Stimulated activated CD4-positive, alpha-beta T cell treated with anti-CD3 and anti-CD28 coated beads, Interleukin-1b, Interleukin-23, amount 100 ng/mL, for 1 hour (primary cell): ENCODE data around the gene SAP30L.

Experiments
- DNase-seq, 2 donors: peaks; one replicate each; pipeline ENCODE4 v3.0.0-alpha.2; 2020; ENCODE audit warnings: low read depth in 2 of 2

SAP30L gene

DNA sequence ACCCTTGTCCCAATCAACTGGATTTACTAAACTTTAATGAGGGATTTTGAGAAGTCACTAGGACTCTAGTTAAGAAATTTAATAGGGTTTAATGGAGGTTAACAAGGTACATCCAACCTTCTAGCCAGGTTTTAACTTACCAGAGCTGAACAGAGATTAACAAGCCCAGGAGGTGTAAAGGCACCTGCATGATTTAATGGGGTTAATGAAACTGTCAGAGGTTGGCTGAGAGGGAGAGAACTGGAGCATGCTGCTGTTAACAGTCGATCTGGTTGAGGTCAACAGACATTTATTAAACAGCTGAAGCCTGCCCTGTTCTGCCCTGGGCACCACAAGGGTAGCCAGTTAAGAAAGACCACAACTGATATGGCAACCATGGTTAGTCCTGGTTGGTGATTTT, 18.6 kb downstream of the SAP30L start:
- no peak for DNase-seq

DNA sequence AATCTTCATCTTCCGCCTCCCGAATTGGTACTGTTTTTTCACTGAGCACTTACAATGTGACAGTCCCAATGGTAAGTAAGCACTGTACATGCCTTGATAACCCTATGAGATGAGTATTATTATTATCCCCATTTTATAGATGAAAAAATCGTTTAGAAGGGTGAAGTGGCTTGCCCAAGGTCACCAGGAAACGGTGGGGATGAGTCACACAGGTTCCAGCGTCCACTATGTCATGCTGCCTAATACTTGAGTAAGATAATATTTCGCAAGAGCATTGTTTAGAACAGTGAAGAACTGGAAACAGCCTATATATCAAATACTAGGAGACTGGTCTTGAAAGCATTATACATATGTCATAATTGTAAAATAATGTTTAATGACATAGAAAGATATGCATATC, 19.4 kb downstream of the SAP30L start:
- DNase-seq, result no peak

DNA sequence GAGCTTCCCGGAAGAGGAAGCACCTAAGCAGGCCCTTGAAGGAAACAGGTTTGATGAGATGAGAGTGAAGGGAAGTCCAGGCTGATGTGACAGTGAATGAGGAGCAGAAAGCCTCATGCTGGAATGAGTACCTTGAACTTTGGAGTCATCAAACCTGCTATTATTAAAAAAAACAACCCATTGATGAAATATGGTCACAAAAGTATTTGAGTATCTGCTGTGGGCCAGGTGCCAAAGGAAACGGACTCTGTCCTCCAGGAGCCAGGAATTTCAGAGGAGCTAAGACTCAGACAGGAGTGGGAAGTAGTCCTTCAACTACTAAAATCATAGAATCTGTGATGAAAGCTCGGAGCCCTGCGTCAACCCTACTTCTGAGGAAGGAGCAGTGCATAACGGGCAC, 20.4 kb downstream of the SAP30L start:
- no peak for DNase-seq

DNA sequence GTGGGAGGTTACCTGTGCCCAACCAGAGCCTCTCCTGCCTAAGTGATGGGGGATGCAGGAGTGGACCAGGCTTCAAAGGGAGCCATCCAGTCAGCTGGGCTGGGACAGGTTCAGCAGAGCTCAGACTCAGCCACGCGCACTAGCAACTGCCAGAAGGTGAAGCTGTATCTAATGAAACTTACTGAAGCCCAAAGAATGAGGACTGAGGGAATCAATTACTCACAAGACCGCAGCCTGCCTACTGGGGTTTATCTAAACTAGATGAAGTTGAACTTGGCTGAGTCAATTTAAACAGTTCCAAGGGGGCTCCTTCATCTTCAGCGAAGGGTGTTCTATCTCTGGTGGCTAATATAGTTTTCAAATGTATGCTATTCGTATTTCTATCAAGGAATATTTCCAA, 20.9 kb downstream of the SAP30L start:
- no peak for DNase-seq

DNA sequence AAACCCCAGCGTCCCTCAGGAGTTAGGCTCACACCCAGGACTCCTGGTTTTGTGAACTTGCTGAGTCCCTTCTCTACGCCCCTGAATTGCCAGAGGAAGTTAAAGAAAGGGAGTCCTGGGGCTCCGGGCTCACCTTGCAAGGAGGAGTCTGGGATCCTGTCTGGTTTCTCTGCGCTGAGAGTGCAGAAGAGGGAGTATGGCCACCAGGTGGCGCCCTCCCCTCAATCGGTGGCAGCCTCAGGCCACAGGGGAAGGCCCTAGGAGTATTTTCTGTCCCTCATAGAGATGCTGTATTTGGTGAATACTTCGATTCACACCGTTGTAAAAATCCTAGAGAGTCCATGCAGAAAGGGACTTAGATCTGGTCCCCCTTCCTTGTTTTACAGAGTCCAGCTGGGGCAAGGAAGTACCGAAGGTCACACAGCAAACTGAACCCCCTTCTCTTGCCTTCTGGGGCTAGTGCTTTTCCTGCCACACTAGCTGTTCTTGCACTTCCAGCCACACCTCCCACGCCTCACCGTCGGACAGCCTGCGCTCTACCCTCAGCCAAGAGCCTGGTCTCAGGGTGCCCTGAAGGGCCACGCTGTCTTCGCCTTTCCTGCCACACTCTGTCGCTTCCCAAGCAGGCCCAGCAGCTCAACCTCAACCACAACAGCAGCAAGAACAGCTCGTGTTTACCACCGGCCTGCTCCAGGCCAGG, 22.0 kb downstream of the SAP30L start:
- DNase-seq, result peak; percentile 32 to 74

DNA sequence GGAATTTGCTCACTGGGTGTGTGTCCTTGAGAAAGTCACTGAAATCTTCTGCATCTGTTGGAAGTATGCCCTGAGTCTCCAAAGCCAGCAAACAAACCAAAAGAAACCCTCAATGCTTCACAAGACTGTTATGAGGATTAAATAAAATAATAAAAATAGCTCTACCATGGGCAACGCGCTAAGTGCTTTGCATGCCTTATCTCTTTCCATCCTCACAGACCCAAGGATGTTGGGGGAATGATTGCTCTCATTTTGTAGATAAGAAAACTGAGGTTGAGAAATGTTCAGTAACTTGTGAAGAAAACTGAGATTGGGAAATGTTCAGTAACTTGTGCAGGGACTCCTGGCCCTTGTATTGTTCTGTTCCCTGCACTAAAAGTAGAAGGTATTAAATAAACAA, 24.3 kb downstream of the SAP30L start:
- DNase-seq, result no peak

DNA sequence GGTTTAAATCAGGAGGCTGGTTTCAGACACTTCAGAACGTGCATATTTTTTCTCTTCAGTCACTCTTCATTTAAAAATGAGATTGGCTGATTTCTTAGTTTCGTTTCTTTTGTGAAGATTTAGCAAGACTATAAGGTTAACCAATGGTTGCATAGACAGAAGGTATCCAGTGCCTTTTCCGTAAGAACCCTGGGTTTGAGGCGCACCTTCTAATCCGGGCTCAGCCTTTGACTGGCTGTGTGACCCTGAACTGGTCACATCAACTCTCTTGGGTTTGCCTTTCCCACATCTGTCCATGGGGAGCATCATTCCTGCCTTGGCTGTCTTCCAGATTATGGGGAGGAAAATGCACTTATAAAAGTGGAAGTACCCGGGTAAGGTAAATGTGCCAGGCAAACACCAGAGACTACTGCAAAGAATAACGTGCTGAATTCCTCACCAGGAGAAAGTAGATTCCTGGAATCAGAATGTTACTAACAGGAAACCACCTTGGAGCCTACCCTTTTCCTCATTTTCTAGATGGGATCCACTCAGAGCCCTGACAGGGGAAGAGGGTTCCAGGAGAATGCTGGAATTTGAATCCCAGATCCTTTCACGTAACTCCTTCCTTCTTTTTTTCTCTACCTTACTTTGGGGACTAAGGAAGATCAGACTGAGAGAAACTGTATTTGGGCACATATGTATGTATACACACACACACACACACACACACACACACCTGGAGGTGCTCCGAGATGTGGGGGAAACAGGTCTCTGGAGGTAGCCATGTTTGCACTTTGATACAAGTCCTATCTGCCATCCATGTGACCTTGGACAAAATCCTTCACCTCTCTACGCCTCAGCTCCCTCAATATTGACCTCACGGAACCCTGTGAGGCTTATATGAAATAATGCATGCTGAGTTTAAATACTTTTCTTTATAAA, 25.4 kb downstream of the SAP30L start:
- DNase-seq, result no peak

DNA sequence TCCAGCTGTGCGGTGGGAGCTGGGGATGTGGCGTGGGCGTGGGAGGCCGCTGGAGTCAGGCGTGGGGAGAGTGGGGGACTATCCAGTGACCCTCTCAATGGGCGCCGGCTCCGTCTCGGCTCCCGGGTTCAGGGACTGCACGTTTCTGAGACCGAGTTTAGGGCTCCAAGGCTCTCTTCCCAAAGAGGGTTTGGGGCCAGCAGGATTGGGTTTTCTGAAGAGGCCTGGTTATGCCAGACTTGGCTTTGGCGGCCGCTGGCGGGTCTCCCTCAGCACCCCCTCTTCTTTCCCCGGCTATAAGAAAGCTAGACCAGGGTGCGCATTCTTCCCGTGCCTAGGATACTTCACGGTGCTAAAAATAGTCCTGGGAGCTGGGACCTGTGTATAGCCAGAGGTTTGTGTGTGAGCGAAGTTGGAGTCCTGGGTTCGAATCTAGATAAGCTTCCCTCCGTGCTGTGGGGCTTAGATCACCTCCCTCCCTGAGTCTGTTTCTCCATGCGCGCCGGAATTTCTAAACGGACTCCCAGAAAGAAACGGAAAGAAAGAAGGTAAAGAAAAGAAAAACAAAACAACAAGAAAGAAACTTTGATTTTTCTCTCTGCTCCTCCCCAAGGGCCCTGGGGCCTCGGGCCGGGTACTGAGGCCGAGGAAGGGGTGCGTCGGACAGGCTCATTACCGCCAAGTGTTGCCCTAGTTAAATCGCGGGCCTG, 27.2 kb downstream of the SAP30L start:
- no peak for DNase-seq

DNA sequence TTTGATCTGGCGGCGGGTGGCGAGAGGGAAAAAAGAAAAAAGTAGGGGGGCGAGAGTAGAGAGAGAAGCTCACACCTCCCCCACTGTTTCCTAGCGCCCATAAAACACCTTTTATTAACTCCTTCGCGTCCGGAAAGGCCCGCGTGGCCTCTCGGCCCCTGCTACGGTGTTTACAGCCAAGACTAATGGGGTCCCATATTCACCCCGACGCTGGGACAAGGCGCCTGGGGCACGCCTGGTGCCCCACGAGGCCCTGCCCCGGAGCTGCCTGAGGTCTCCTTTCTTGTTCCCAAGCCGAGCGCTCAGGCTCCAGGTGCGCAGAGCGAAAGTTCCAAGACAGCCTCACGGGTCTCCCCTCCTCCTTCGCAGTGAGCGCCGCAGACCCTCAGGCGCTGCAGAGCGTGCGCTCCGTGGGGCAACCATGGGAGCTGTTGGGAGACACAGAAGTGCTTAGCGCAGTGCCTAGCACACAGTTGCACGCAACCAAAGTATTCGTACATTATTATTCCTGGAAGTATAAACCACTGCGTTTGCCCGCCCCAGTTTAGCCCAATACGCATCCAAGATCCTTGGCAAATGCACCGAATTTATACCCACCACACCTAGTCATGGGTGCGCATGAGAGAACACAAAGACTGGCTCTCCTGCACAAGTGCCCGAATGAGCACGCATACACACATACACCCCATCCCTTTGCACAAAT, 27.9 kb downstream of the SAP30L start:
- no peak for DNase-seq

DNA sequence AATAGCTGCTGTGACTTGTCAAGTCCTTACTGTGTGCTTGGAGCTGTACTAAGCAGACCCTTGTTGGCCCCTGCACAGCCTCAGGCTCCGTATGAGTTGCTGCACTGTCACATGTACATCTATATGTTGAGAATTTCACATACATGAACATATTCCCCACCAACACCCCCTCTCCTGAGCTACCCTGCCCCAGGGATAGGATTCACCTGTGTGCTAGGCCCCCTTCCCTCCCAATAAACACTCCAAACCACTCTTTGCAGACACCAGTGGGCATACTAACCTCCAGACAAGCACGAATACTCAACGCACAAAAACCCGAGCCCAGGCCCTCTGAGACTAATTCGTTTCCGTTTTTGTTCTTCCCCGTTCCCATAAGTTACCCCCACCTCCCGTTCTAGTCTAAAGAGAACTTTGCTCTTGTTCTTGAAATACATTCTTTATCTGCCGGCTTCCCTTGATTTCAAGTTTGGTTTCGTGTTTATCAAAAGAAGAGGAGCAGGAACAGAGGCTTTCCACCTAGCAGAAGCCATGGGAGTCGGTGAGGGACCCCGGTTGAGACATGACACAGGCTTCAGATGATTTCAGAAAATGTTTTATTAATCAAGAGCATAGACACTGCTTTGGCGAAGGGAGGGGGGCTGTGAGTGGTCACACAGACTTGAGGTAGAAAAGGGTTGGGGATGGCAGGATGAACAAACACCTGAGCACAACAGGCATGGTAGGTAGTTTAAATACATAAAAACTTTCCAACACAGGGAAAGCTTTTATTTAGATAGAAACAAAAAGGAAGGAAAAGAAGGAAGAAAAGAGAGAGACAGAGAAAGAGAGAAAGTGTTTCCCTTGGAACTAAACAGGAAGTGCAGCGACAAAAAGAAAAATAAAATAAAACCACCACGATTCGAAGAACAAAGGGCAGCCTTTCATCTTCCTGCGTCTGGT, 28.9 kb downstream of the SAP30L start:
- DNase-seq, result no peak

DNA sequence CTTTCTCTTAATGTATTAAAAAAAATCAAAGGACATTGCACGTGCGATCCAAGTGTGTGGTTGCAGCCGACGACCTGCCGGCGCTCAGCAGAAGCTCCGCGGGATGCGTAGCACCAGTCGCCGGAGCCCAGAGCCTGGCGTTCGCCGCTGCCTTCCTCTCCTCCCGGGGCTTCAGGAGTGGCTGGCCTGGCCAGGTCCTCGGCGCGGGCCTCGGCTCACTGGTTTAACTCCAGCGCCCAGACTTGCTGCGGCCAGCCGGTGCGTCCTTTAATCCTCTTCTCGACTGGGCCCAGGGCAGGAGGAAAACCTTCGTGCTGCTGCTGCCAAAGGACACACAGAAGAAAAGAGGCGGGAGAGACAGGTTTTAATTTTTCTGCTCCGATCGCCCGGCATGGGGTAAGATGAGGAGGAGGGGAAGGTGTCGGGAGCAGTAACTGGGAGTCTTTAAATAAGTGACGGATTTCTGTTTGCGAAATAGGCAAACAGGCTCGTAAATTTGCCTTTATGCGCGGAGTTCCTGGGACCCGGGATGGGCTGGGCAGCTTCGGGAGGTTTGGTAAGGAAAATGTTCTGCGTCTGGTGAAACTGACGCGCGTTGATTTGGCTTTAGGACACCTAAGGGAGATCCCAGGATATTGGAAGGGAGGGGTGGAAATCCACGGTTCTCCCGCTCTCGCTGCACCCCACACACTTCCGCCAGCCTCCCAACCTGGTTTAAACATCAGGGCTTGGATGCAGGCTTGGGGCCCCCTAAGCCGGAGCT, 30.0 kb downstream of the SAP30L start:
- no peak for DNase-seq

DNA sequence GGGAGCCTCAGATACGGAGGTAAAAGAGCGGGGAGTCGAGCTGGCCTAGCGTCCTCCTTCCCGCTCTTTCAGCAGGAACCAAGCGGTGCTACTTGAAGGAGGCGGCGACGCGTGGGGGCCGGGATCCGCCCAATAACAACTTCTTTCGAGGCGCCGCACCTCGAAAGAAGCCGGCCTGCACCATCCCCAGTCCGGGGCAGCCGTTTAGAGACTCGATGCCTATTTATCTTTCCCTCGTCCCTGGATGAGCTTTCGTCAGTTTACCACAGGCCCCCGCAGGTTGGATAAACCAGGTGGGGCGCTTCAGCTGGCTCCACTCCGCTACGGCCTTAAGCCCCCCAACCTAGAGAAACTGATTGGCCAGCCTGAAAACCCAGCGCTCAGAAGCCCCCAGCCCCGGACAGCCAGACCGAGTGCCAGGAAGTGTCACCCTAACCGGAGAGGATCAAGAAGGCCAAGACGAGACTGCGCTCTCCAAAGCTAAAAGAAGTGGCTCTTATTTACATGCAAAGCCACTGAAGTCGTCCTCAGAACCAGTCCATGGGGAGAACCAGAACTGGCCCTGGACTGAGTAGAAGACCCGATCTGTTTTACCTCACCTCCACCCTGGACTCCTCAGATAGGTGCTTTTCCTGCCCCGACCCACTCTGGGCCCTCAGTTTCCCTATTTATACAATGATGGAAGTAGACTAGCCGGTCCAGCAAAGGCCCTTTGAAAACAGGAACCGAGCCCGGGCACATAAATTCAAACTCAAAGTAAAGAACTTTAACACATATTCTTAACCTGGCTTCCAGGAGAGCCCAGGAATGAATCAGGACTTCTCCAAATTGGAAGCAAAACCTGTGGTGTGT, 30.8 kb downstream of the SAP30L start:
- no peak for DNase-seq

DNA sequence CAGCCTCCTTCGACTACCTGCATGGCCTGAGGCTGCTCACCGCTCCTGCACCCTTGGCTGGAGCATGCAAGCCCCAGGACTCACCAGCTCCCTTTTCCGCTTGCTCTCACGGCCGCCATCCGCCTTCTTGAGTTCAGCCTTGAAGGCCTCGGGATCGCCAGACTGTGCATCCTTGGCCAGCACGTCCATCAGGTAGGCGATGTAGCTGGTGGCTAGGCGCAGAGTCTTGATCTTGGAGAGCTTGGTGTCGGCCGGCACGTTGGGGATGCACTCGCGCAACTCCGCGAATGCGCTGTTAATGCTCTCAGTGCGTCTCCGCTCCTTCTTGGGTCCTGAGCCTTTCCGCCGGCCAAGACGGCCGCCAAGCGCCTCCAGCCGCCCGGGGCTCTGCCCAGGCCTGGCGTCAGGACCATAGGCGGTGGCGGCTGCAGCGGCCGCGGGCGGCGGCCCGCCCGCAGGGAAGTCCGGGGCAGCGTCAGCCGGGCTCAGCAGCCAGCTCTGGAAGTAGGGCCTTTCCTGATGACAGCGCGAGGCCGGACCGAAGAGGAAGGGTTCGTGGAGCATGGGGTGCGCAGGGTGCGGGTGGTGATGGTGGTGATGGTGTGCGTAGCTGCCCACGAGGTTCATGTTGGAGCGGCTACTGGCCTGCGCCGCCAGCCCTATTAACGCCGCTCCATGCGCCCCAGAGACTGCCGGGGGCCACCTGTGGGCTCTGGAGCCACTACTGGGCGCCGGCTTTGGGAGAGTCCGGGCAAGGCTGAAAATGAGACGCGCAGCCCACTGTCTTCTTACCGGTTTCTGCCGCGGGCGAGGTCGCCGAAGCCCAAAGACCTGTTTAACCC, 31.8 kb downstream of the SAP30L start:
- no peak for DNase-seq

DNA sequence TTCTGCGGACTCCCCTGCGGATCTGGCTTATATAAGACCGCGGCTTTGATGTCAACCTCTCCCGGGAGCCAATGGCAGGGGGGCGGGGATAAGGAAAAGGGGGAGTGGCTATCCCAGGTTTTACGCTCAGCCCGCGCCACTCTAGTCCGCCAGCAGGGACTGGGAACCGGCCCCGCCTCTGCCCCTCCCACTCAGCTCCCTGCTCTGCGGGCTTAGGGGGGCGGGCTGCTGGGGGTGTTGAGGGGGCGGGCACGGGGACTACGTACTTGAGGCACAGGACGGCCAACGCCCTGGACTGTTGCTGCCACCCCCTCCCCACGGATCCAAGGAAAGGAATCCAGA, 32.4 kb downstream of the SAP30L start, which contains the start of gene HAND1:
TSS of gene HAND1 (minus strand) at position 4 of the 342 bp plus-strand sequence. CDS start 219 bp downstream, outside the sequence.
- no peak for DNase-seq

DNA sequence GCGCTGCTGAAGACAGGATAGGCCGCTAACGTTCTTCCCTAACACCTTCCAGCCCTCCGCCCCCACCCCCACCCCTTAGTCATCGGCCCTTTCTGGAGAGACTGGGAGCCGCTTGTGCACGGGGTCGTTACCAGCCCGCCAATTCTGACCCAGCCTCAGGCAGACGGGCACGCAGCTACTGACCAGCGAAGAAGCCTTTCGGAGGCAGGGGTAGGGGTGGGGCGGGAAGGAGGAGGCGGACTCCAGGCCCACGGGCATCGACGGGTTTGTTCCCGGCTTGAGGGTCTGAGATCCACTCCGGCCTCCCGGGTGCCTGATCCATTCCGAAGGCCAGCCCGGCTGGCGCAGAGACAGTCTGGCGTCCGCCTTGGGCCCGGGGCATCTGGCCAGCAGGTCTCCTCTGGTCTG, 33.0 kb downstream of the SAP30L start:
- DNase-seq, result no peak

DNA sequence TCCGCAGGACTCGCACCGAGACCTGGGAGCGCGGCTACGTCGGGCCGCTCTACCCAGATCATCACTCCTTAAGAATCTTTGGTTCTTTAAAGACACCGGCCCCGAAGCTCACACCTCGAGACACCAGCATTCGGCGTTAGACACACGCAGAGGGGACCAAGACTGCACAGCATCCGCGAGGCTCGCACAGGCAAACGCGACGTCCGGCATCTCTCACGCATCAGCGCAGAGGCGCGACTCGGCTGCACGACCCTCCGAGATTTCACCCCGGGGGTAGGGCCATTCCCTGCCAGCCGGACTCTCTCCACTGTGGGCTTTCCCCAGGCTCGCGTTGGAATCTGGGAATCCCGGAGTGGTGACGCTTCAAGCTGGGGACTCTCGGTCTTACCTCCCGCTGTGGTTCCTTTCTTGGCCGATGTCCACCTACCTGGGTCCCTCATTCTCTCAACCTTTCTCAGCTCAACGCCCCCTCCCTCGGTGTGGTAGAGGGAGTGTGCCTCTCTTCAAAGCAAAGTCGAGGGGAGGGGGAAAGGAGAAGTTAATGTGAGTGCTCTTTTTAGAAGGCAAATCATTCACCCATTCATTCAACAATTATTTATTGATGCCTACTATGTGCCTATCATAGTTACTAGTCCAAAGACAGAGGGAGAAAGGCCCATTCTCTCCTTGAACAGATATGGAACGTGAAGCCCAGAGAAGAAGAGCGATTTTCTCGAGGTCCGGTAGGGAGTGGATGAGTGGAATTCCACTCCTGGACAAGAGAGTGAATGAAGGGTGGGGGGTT, 33.6 kb downstream of the SAP30L start:
- no peak for DNase-seq
